NCI-H2227 (cell line): ENCODE data around the gene SIGLEC5.
"Not testable (repeated sequence)": the region's sequence is repeated elsewhere in the genome, so short reads cannot be mapped to it uniquely, and the experiment has no call there.

Experiments used
- DNase-seq: peaks from one replicate; lab custom pipeline; 2025; ENCODE audit not compliant: unreplicated experiment; lab: John Stamatoyannopoulos, UW

Gene SIGLEC5, protein sequence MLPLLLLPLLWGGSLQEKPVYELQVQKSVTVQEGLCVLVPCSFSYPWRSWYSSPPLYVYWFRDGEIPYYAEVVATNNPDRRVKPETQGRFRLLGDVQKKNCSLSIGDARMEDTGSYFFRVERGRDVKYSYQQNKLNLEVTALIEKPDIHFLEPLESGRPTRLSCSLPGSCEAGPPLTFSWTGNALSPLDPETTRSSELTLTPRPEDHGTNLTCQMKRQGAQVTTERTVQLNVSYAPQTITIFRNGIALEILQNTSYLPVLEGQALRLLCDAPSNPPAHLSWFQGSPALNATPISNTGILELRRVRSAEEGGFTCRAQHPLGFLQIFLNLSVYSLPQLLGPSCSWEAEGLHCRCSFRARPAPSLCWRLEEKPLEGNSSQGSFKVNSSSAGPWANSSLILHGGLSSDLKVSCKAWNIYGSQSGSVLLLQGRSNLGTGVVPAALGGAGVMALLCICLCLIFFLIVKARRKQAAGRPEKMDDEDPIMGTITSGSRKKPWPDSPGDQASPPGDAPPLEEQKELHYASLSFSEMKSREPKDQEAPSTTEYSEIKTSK

DNA sequence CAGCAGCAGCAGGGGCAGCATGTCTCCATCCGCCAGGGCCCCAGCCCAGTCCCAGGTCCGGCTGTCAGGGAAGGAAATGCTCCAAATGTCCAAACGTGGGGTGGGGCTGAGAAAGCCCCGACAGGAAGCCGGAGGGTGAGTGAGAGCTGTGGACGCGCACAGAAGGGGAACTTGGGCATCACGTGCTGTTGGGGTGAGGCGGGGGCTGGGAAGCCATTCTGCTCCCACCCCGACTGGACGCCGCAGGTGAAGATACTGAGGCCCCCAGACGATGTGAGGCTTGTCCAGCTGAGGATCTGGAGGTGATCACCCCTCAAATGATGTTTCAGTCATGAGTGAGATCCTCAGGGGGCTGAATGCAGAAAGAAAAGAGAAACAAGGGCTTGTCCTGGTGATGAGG lies at the start of gene SIGLEC5:
Gene SIGLEC5 (minus strand): TSS at position 87 of the 400 bp plus-strand sequence. CDS start 66 bp downstream, at position 21.
- DNase-seq, result not testable (repeated sequence)

- no peak for DNase-seq
Observed at GRCh38 chr19:51676566-51677083, 46.4 kb upstream of the SIGLEC5 start.

DNA sequence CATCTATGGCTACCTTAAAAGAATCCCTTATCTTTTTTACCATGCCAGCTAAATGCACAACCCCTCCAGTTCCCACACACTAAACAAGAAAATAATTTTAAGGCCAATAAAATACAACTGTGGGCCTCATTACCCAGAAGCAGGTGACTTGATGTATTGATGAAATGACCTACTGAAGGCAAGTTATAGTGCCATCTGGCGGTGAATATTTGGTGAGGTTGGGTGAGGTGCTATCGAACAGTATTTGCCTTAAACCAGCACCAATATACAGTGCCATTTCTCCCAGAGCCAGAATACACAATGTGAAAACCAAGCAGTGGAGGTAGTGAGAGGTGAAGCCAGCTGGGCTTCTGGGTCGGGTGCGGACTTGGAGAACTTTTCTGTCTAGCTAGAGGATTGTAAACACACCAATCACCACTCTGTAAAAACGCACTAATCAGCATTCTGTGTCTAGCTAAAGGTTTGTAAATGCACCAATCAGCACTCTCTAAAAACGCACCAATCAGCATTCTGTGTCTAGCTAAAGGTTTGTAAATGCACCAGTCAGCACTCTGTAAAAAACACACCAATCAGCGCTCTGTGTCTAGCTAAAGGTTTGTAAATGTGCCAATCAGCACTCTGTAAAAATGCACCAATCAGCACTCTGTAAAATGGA lies 45.8 kb upstream of the SIGLEC5 start:
- DNase-seq, result not testable (repeated sequence)

DNA sequence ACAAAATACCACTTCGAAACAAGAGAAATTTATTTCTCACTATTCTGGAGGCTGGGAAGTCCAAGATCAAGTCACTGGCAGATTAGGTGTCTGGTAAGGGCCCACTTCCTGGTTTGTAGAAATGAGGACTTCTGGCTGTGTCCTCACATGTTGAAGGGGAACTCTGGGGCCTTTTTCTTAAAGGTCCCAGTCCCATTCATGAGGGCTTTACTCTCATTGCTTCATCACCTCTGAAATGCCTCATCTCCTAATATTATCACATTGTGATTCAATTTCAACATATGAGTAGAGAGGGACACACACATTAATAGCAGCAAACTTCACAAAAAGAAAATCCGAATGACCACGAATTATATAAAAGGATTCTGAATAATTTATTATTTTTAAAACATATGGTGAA lies 38.0 kb upstream of the SIGLEC5 start:
- DNase-seq, result no peak

GRCh38 chr19:51664997-51665396 lies 34.8 kb upstream of the SIGLEC5 start:
- DNase-seq, result no peak

DNA sequence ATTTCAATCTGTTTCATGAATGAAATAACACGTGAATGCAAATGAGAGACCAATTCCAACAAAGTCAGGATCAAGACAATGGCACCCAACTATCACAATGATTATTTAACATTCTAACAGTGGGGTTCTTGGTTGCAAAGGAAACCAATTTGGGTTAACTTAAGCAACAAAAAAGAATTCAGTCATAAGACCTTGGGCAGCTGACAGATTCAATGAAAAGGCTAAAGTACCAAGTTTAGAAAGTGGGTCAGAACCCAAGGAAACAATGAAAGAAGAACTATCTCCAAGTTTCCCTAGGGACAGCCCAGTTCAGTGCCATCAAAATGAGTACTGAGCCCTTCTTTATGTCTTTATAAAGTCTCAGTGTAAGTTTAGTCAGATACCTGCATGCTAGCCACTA lies 33.9 kb upstream of the SIGLEC5 start:
- DNase-seq, result no peak

DNA sequence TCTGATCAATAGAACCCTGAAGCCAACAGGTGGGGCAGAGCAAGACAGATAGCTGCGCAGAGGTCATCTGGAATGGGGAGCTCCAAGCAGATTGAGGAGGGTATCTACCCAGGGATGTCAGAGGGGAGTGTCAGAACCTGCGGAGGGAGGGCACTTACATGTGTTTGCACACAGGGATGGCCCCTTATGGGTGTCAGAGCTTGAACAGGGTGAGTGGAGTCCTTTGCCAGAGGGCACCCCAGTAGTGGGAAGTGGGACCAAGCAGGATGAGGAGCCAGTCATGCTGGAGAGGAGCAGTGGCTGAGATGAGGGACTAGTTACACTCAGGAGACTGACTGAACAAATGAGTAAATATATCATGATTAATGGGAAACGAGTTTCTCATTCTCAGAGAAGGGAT lies 33.4 kb upstream of the SIGLEC5 start:
- DNase-seq, result no peak

DNA sequence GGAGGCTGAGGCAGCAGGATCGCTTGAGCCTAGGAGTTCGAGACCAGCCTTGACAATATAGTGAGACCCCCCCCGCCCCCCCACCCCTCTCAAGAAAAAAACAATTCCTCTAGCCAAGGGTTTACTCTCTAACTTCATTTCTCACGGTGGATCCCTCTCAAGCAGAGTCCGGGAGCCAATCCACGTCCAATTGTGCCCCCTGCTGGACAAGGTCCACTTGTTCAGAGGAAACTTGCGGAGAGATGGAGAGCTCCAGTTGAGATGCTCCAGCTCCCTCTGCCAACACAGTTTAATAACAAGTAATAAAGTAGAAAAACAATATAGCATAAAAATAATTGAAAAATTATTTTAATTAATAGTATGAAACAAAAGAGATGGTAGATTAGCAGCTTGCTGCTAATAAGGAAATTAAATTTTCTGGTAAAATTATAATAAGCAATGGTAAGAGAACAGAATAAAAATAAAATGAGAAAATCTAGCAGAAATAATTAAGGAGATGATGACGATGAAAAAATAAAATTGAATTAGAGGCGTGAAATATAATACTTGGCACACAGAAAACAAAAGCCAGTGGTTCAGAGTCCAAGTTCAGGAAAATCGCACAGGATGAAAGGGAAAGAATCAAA lies 30.9 kb upstream of the SIGLEC5 start:
- peak; percentile 81 for DNase-seq

GRCh38 chr19:51654783-51655182 lies 24.6 kb upstream of the SIGLEC5 start:
- no peak for DNase-seq

- DNase-seq, result no peak
Observed at GRCh38 chr19:51653162-51653561, 23.0 kb upstream of the SIGLEC5 start.

GRCh38 chr19:51652266-51652665 lies 22.1 kb upstream of the SIGLEC5 start:
- DNase-seq, result no peak

- no peak for DNase-seq
Observed at GRCh38 chr19:51651216-51651846, 21.1 kb upstream of the SIGLEC5 start.

GRCh38 chr19:51647318-51647717 lies 17.1 kb upstream of the SIGLEC5 start:
- no peak for DNase-seq

- DNase-seq, result not testable (repeated sequence)
Observed at GRCh38 chr19:51646730-51647129, 16.5 kb upstream of the SIGLEC5 start, which contains the start of gene SIGLEC14. Gene SIGLEC14, minus strand, starts transcription at chr19:51646825. Its CDS starts 66 bp downstream, at chr19:51646759.

- no peak for DNase-seq
Observed at GRCh38 chr19:51644636-51645271, 14.6 kb upstream of the SIGLEC5 start.

DNA sequence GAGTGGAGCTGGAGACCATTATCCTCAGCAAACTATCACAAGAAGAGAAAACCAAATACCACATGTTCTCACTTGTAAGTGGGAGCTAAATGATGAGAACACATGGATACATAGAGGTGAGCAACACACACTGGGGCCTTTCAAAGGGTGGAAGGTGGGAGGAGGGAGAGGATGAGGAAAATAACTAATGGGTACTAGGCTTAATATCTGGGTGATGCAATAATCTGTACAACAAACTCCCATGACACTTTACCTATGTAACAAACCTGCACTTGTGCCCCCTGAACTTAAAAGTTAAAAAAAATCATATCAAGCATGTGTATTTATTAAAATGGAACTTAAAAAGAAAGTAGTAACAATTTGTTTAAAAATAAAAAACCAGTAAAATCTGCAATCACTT lies 11.4 kb upstream of the SIGLEC5 start:
- no peak for DNase-seq

GRCh38 chr19:51640386-51640785 lies 10.2 kb upstream of the SIGLEC5 start:
- no peak for DNase-seq

DNA sequence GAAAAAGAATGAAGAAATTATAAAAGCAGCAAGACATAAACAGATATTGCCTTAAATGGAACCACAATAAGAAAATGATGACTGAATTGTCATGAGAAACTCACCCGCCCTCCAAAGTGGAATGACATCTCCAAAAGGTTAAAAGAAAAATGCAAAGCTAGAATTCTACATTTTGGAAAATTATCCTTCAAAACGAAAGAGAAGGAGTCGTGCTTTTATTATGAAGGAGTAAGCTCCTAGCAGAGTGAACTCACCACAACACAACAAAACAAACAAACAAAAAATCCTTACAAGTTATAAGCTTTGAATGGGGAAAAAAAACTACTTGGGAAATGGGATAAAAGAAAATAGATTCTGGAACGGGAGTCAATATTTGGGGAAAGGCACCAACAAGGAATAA lies 9.7 kb upstream of the SIGLEC5 start:
- DNase-seq, result no peak

- no peak for DNase-seq
Observed at GRCh38 chr19:51637362-51637978, 7.3 kb upstream of the SIGLEC5 start.

DNA sequence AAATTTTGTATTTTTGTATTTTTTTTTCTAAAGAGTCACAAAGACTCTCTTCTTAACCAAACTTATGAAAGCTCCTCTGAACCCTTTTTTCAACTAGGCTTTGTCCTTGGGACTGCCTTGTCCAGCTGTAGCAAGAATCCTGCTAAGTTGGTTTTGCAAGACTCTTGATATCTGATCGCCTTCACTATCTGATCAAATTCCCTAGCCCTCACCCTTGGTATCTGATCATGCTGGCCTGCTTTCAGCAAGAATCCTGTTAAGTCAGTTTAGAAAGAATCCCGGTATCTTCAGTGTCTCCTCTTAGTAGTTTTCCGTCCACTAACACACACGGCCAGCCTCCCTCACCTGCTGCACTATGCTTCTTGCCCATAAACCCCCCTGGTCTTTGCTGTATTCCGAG lies 1.9 kb upstream of the SIGLEC5 start:
- no peak for DNase-seq
